AG10803 (cell line): ENCODE measurements around the gene E2F1.
A peak's percentile ranks its signal among the peaks of the same experiment; 100 is the strongest.

Experiments used
- DNase-seq: peaks from one replicate; pipeline ENCODE4 v3.0.0; 2010; ENCODE audit warnings: low read depth
- H3K4me3 ChIP-seq: 2 replicates; pipeline ENCODE4 v1.5.1; 2011; ENCODE audit warnings: mild to moderate bottlenecking, low read length, control low read depth
- TF ChIP-seq, protein P1 (sequence below): conservative IDR thresholded peaks from 2 replicates; pipeline ENCODE4 v1.5.1; 2011; ENCODE audit warnings: mild to moderate bottlenecking, low read length, control low read depth, inconsistent platforms

The E2F1 gene

DNA sequence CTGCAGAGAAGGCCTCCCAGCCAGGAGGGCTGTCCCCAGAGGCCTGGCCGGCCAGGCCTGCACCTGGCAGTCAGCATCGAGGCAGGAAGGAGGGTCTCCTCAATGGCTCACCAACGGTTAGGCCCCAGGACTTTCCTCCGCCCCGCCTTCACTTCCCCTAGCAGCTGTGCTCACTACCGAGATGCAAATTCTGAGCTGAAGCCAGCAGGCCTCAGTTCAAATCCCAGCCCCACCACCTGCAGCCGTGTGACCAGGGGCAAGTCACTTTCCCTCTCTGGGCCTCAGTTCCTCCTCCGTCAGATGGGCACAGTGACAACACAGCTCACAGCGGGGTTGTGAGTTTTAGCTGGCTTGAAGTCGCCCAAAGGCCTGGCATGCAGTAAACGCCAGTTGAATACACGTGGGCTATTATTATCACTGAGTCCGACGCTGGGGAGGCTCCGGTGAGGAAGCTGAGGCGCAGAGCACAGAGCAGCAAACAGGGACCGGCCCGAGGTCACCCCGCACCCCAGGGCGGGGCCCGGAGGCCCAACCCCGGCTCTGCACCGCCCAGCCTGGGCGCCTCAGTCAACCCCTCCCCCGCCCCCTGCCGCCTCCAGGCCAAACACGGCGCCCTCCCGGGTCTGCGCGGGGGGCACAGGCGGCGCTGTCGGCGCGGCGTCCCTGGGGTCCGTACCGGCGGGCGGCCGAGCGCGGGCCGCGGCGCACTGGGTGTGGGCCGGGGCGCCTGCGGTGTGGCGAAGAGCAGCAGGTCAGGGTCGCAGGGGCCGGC is 671 bp downstream of the E2F1 start:
- TF ChIP-seq, protein P1, sequence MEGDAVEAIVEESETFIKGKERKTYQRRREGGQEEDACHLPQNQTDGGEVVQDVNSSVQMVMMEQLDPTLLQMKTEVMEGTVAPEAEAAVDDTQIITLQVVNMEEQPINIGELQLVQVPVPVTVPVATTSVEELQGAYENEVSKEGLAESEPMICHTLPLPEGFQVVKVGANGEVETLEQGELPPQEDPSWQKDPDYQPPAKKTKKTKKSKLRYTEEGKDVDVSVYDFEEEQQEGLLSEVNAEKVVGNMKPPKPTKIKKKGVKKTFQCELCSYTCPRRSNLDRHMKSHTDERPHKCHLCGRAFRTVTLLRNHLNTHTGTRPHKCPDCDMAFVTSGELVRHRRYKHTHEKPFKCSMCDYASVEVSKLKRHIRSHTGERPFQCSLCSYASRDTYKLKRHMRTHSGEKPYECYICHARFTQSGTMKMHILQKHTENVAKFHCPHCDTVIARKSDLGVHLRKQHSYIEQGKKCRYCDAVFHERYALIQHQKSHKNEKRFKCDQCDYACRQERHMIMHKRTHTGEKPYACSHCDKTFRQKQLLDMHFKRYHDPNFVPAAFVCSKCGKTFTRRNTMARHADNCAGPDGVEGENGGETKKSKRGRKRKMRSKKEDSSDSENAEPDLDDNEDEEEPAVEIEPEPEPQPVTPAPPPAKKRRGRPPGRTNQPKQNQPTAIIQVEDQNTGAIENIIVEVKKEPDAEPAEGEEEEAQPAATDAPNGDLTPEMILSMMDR: no peak
- DNase-seq: no peak
- peak overlapping the region; percentile 53 for H3K4me3 ChIP-seq

DNA sequence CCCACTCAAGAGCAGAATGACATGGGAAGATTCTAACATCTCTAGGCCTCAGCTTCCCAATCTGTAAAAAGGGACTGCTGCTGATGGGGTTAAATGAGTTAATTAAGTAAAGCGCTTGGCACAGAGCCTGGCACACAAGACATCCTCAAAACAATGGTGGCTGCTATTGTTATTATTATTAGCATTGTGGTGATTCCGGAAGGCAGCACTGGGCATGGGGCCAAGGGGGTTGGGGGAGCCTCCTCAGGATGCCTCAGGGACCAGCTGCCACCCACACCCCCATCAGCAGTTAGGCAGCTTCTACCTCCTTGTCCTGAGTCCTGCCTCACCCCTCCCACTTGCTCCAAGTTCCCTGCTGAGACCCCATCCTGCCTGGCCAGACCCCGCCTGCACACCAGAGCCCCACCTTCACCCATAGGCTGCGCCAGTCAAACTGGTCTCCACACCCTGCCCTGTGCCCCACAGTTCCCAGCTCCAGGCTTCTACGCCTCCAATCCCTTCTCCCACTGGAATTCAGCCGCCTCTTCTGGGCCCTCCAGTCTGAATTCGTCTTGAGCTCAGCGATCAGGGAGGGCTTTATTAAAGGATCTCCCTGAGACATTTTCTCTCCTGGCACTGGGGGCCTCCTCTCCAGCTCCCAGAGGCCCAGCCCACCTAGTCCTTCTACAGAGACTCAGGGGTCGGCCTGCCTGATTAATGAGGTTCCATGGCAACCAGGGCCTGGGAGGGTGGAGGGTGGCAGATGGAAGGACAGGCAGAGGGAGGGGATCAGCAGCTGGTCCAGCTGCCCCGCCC is 1.5 kb downstream of the E2F1 start:
- no peak for DNase-seq
- peak overlapping the region; percentile 53; the same call in 1 of the 2 replicates for H3K4me3 ChIP-seq
- TF ChIP-seq, protein P1: no peak

DNA sequence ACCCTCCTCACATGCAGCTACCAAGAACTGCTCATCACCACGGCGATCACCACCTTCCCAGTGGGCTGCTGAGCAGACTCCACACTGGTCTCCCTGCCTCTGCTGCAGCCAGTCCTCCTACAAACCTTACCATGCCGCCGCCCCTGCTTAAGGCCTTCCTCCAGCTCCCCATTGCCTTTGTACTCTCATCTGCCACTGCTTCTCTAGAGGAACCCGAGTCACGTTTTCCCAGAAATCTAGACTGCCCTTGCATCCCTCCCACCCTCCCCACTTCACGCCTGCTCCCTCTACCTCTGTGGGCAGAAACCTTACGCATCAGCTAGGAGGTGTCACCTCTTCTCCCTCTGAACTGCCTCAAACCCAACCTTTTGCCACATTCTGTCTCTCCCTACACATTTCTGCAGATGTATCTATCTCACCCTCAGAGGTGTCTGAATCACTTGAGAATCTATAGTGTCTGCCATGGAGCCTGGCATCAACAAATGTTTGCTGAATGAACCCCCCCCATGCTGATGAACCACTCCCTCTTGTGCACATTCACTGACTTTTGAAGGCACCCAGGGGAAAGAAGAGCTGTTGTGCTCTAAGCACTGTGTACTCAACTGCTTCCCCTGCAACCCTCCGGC is 4.3 kb downstream of the E2F1 start:
- no peak for DNase-seq
- no peak overlapping the region for H3K4me3 ChIP-seq
- TF ChIP-seq, protein P1: no peak

GRCh38 chr20:33681288-33681687 is 4.9 kb downstream of the E2F1 start:
- H3K4me3 ChIP-seq: no peak overlapping the region
- no peak for DNase-seq

GRCh38 chr20:33680686-33681085 is 5.5 kb downstream of the E2F1 start:
- TF ChIP-seq, protein P1: no peak
- H3K4me3 ChIP-seq: no peak overlapping the region
- DNase-seq: peak; percentile 37

More at GRCh38 chr20:33681288-33681687, 4.9 kb downstream of the E2F1 start:
- TF ChIP-seq, protein P1: no peak

GRCh38 chr20:33679758-33680485 is 6.3 kb downstream of the E2F1 start:
- DNase-seq: no peak
- TF ChIP-seq, protein P1: no peak

More at GRCh38 chr20:33679758-33680485, 6.3 kb downstream of the E2F1 start:
- H3K4me3 ChIP-seq: no peak overlapping the region
